GM19043 (cell line): ENCODE measurements around the gene SLC44A5.
"Not testable (repeated sequence)": the region's sequence is repeated elsewhere in the genome, so short reads cannot be mapped to it uniquely, and the experiment has no call there.

Experiments used
- ATAC-seq: cut with Tn5 transposase; IDR thresholded peaks from one replicate; pipeline ENCODE4 v1.9.1; 2021; ENCODE audit warnings: low read depth; ENCODE audit not compliant: unreplicated experiment

The SLC44A5 gene

DNA sequence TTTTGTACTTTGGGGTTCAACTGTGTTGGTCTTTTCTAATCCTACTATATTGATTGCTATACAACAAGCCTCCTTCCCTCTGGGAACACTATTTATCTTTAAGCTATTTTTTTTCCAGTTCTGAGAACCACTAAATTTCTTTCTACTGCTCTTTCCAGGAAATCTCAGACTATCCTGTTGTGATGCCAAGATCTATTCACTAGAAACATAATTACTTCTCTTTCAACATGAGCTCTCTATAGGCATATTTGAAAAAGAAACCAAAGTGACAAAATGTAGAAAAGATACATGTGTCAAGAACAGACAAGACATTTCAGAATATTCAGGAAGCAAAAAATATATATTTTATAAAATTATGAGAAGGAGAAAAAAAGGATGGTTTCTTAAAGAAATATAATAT lies 82.9 kb downstream of the SLC44A5 start:
- ATAC-seq: no peak

- no peak for ATAC-seq
Observed at GRCh38 chr1:75522389-75522788, 88.5 kb downstream of the SLC44A5 start.

- ATAC-seq: no peak
Observed at GRCh38 chr1:75521658-75522057, 89.3 kb downstream of the SLC44A5 start.

- ATAC-seq: no peak
Observed at GRCh38 chr1:75520862-75521475, 89.9 kb downstream of the SLC44A5 start.

- no peak for ATAC-seq
Observed at GRCh38 chr1:75519651-75520427, 91.1 kb downstream of the SLC44A5 start.

- no peak for ATAC-seq
Observed at GRCh38 chr1:75518686-75519085, 92.2 kb downstream of the SLC44A5 start.

DNA sequence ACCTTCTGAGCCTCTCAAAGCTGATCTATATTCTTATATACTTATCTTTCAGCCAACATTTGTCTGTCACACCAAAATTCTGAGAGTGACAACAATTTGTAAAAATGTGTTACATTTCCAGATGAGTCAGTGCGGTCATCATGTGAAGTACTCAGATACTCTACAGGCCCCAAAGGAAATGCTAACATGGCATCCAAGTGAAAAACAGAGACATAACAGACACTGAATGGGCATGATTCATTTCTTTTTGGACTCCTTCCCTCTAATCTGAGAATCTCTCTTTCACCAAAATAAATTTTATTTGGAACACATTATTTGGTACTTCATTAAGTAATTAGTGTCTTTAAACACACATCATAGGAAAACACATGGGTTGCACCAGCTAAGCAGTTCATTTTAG lies 96.6 kb downstream of the SLC44A5 start:
- ATAC-seq: no peak

GRCh38 chr1:75506976-75507375 lies 103.9 kb downstream of the SLC44A5 start:
- ATAC-seq: no peak

- ATAC-seq: no peak
Observed at GRCh38 chr1:75503221-75503974, 107.5 kb downstream of the SLC44A5 start.

- no peak for ATAC-seq
Observed at GRCh38 chr1:75502776-75503175, 108.1 kb downstream of the SLC44A5 start.

DNA sequence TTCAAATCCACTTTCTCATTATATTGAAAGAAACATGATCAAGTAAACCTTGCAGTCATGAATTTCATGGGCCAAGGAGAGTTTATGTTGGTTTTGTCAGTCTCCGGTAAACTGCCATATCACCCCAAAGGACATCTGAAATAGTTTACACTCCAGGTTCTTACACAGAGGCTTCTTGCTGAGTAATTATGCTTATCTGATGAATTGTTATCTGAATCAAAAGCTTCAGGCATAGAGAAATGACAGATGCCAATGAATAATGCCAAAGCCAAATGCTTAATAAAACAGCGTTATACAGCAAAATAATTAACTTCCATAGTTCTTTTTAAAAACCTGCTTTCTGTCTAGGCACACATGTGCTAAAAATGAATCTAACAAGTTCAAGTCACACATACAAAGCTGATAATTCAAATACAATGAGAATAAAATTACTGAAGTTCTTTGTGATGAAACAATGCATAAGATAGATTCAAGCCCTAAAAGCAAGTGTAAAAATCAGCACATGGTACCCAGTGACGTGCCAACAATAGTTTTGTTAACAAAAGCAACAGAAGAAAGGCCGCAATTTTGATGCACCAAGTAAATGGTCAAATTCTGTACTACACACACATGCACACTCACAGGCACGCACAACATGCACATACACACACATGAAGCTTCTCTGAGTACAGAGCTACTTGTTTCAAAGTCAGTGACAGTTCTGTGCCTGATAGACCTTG lies 109.2 kb downstream of the SLC44A5 start:
- no peak for ATAC-seq

GRCh38 chr1:75492011-75492410 lies 118.9 kb downstream of the SLC44A5 start:
- ATAC-seq: no peak

DNA sequence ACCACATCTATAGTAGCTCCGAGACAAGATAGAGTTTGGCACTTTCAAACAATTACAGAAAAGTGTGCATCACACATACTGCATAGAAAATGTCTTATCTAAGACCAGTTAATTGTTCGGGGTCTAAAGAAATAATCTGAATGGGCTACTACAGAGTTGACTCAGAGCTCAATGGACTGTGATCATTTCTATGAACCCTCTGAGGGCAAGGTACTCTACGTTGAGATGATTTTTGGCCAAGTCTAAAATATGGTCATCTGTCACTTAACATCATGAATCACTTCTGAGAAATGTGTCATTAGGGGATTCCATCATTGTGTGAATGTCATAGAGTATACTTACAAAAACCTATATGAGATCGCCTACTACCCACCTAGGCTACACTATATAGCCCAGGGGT lies 123.5 kb downstream of the SLC44A5 start:
- ATAC-seq: no peak

DNA sequence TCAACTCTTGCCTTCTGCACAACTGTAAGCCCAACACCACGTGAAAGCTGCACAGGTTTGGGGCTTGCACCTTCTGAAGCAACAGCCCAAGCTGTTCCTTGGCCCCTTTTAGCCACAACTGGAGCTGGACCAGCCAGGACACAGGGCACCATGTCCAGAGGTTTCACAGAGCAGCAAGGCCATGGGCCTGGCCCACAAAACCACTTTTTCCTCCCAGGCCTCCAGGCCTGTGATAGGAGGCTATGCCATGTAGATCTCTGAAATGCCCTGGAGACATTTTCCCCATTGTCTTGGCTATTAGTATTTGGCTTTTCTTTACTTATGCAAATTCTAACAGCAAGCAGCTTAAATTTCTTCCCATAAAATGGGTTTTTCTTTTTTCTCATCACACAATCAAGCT lies 126.1 kb downstream of the SLC44A5 start:
- no peak for ATAC-seq

DNA sequence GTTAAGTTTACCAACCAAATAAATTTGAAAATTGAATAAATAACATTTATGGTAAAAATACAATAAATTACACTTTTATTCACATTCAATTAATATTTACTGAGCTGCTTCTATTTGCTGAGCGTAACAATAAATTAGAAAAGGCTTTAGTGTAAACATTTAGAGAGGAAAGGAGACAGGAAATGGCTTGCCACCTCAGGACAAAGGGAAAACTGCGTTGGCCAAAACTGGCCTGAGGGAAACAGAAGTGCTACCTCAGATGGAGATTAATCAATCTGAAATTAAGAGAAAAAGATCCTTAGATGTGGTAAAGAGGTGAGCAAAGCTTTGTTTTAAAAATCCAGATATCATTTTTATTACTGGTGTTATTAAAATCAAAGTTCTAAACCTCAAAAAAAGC lies 128.0 kb downstream of the SLC44A5 start:
- no peak for ATAC-seq

- ATAC-seq: not testable (repeated sequence)
Observed at GRCh38 chr1:75476486-75476885, 134.4 kb downstream of the SLC44A5 start.

GRCh38 chr1:75475696-75476095 lies 135.2 kb downstream of the SLC44A5 start:
- no peak for ATAC-seq

DNA sequence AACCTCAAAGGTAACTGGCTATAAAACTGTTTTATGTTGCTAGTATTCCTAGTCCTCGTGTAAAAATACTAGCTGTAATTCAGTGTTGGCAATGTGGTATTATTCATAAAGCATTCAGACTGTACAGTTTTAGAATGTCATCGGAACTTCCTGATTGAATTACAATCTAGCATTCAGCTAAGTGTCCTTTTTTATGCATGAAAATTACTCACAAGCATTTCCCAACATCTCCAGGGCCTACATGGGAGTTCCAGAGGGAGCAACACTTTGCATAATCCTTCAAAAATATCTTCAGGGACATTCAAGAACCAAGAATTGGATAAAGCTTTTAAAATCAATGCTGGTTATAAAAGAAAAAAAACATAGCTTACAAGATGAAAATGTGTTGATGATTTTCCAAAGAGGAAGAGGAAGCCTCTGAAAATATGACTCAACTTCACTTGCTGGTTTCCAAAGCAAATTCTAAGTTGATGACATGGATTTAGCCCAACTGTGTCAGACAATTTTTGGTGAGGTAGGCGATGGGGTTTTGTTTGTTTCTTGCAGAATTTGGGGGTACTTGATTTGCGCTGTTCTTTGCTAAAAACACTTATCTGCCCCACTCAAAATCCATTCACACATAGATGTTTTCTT lies 137.8 kb downstream of the SLC44A5 start:
- ATAC-seq: no peak

- ATAC-seq: no peak
Observed at GRCh38 chr1:75472089-75472970, 138.6 kb downstream of the SLC44A5 start.

GRCh38 chr1:75471252-75471651 lies 139.7 kb downstream of the SLC44A5 start:
- ATAC-seq: no peak
